ENCODE results near the gene FUCA1. TPM values are rescaled to one million over a fixed set of nuclear protein-coding genes. Genes with fewer than 3 reads are reported as not detected.

Gene FUCA1
- total RNA-seq, 1 experiment from 2014 or later: 20.7 TPM

DNA sequence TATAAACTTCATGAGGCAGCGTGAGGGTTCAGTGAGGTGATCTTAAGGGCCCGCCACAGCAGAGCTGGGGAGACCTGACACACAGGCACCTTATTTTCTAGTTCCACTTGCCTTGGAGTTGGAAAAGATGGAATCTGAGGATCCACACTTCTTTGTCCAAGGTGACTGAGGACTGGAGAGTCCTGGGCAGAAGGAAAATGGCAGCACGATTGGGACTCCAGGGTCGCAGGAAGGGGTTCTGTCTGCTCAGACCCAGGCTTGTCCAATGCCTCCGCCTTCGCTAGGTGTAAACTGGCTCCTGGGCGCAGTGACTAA is 68.9 kb downstream of the FUCA1 start:
- DNase-seq (ENCODE audit: low read depth, low spot score) (no peak), ATAC-seq (no peak)
- Histone ChIP-seq H3K27ac (ENCODE audit: low read depth, low read length) (peak overlapping the region; percentile 93), H3K36me3 (ENCODE audit: control insufficient read depth in 1 of 2, insufficient read depth in 2 of 2, low read length in 2 of 2) (peaks cover 12 to 26% of the 10 kb centered on the region in 2 experiments; a peak in 3 of 4 replicates), H3K9me3 (ENCODE audit: control insufficient read depth in 1 of 2, insufficient read depth in 1 of 2, low read depth in 1 of 2, low read length in 2 of 2) (no peaks in the 10 kb centered on the region), H3K79me2 (ENCODE audit: insufficient read depth, low read length) (peaks cover 22% of the 10 kb centered on the region; the same call in 1 of the 2 replicates), H3K27me3 (ENCODE audit: insufficient read depth, low read length) (no peaks in the 10 kb centered on the region), H3K4me2 (ENCODE audit: low read length) (peak overlapping the region; percentile 92), H3K4me3 (replicated peaks in 1 of 2; ENCODE audit: low read depth in 1 of 2, low read length in 2 of 2) (peak overlapping the region; percentile 65 to 94), H3K9me2 (ENCODE audit: insufficient read depth) (no peaks in the 10 kb centered on the region), H3K4me1 (ENCODE audit: control insufficient read depth in 1 of 2, insufficient read depth in 2 of 2, low read length in 2 of 2) (peaks cover 10 to 35% of the 10 kb centered on the region in 2 experiments), H4K20me1 (ENCODE audit: insufficient read depth) (no peaks in the 10 kb centered on the region), H2AFZ (ENCODE audit: low read depth, low read length, poor library complexity, severe bottlenecking) (no peak overlapping the region), H3K9ac (ENCODE audit: low read length) (peak overlapping the region; percentile 87)
- TF ChIP-seq, protein P1, sequence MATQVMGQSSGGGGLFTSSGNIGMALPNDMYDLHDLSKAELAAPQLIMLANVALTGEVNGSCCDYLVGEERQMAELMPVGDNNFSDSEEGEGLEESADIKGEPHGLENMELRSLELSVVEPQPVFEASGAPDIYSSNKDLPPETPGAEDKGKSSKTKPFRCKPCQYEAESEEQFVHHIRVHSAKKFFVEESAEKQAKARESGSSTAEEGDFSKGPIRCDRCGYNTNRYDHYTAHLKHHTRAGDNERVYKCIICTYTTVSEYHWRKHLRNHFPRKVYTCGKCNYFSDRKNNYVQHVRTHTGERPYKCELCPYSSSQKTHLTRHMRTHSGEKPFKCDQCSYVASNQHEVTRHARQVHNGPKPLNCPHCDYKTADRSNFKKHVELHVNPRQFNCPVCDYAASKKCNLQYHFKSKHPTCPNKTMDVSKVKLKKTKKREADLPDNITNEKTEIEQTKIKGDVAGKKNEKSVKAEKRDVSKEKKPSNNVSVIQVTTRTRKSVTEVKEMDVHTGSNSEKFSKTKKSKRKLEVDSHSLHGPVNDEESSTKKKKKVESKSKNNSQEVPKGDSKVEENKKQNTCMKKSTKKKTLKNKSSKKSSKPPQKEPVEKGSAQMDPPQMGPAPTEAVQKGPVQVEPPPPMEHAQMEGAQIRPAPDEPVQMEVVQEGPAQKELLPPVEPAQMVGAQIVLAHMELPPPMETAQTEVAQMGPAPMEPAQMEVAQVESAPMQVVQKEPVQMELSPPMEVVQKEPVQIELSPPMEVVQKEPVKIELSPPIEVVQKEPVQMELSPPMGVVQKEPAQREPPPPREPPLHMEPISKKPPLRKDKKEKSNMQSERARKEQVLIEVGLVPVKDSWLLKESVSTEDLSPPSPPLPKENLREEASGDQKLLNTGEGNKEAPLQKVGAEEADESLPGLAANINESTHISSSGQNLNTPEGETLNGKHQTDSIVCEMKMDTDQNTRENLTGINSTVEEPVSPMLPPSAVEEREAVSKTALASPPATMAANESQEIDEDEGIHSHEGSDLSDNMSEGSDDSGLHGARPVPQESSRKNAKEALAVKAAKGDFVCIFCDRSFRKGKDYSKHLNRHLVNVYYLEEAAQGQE (IDR thresholded peaks at IDR 0.05; ENCODE audit: low read depth): no peak
- TF ChIP-seq, protein P2, sequence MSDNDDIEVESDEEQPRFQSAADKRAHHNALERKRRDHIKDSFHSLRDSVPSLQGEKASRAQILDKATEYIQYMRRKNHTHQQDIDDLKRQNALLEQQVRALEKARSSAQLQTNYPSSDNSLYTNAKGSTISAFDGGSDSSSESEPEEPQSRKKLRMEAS (IDR thresholded peaks at IDR 0.05): no peak
- BruUV-seq (replicated peaks): no TSS peak
- intact Hi-C loops (cut with micrococcal nuclease): loop anchor here (5.0 kb wide), 1 partner anchor 118 kb away; no protein-coding TSS in a partner anchor
- ChIA-PET CTCF (interaction anchor here (0.6 to 2.7 kb wide), 4 partner anchors 11 to 117 kb away, joined by 3 to 13 read pairs (median 4); no protein-coding TSS in a partner anchor), POLR2A (interaction anchor here (1.4 to 2.0 kb wide), 2 partner anchors 8 to 19 kb away, joined by 4 to 9 read pairs; partner anchors contain the start of gene LYPLA2), RAD21 (ENCODE audit: low non-redundant PET in 1 of 2, low total read pairs in 2 of 2, uncharacterized antibody in 2 of 2, unreplicated experiment in 2 of 2) (interaction anchor here (0.9 to 1.2 kb wide), 3 partner anchors 27 to 117 kb away, joined by 4 read pairs; no protein-coding TSS in a partner anchor)

DNA sequence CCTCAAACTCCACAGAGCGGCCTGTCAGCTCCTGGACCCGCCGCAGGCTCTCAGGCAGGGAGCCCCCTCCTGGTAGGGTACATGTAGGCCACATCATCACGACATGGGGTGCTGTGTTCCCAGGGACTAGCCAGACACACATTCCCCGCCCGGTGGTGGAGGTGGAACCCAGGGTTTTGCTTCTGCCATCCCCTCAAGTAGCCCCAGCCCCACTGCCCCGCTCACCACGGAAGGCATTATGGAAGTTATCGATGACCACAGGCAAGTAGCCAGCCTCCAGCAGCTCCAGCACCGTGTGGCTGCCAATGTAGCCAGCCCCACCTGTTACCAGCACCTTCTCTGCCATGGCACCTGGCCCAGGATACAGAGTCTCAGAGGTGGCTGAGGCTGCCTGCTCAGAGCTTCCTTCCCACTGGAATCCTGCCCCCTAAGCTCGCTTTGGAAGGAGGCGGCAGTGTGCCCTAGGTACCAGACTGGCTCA is 69.4 kb downstream of the FUCA1 start:
- Histone ChIP-seq H3K4me2 (ENCODE audit: low read length) (peak overlapping the region; percentile 92), H3K4me1 (ENCODE audit: control insufficient read depth in 1 of 2, insufficient read depth in 2 of 2, low read length in 2 of 2) (peaks cover 10 to 37% of the 10 kb centered on the region in 2 experiments), H3K27me3 (ENCODE audit: insufficient read depth, low read length) (no peaks in the 10 kb centered on the region), H3K9me3 (ENCODE audit: control insufficient read depth in 1 of 2, insufficient read depth in 1 of 2, low read depth in 1 of 2, low read length in 2 of 2) (no peaks in the 10 kb centered on the region), H3K79me2 (ENCODE audit: insufficient read depth, low read length) (peaks cover 23% of the 10 kb centered on the region; the same call in 1 of the 2 replicates), H3K27ac (ENCODE audit: low read depth, low read length) (peak overlapping the region; percentile 93), H2AFZ (ENCODE audit: low read depth, low read length, poor library complexity, severe bottlenecking) (no peak overlapping the region), H3K9me2 (ENCODE audit: insufficient read depth) (no peaks in the 10 kb centered on the region), H3K9ac (ENCODE audit: low read length) (peak overlapping the region; percentile 87), H3K36me3 (ENCODE audit: control insufficient read depth in 1 of 2, insufficient read depth in 2 of 2, low read length in 2 of 2) (peaks cover 10 to 26% of the 10 kb centered on the region in 2 experiments; a peak in 3 of 4 replicates), H4K20me1 (ENCODE audit: insufficient read depth) (no peaks in the 10 kb centered on the region), H3K4me3 (replicated peaks in 1 of 2; ENCODE audit: low read depth in 1 of 2, low read length in 2 of 2) (peak overlapping the region; percentile 65 to 94)
- intact Hi-C loops (cut with micrococcal nuclease): loop anchor here (5.0 kb wide), 1 partner anchor 119 kb away; no protein-coding TSS in a partner anchor
- ATAC-seq: no peak
- ChIA-PET RAD21 (ENCODE audit: low non-redundant PET in 1 of 2, low total read pairs in 2 of 2, uncharacterized antibody in 2 of 2, unreplicated experiment in 2 of 2) (interaction anchor here (1.1 to 1.2 kb wide), 2 partner anchors 27 to 118 kb away, joined by 4 read pairs; no protein-coding TSS in a partner anchor), CTCF (interaction anchor here (0.7 to 2.7 kb wide), 3 partner anchors 11 to 118 kb away, joined by 3 to 13 read pairs (median 3); no protein-coding TSS in a partner anchor), POLR2A (interaction anchor here (2.0 kb wide), 1 partner anchor 7 kb away, joined by 9 read pairs; the partner anchor contains the start of gene LYPLA2)
- no peak for DNase-seq (ENCODE audit: low read depth, low spot score)
- BruUV-seq (replicated peaks): no TSS peak
- TF ChIP-seq, protein P3, sequence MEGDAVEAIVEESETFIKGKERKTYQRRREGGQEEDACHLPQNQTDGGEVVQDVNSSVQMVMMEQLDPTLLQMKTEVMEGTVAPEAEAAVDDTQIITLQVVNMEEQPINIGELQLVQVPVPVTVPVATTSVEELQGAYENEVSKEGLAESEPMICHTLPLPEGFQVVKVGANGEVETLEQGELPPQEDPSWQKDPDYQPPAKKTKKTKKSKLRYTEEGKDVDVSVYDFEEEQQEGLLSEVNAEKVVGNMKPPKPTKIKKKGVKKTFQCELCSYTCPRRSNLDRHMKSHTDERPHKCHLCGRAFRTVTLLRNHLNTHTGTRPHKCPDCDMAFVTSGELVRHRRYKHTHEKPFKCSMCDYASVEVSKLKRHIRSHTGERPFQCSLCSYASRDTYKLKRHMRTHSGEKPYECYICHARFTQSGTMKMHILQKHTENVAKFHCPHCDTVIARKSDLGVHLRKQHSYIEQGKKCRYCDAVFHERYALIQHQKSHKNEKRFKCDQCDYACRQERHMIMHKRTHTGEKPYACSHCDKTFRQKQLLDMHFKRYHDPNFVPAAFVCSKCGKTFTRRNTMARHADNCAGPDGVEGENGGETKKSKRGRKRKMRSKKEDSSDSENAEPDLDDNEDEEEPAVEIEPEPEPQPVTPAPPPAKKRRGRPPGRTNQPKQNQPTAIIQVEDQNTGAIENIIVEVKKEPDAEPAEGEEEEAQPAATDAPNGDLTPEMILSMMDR (IDR thresholded peaks at IDR 0.05 in 2 of 3, conservative IDR thresholded peaks at IDR 0.05 in 1 of 3; ENCODE audit: borderline replicate concordance in 1 of 3, insufficient read depth in 1 of 3, low read depth in 2 of 3, low read length in 2 of 3): peak in 2 of 3 experiments; percentile 24 to 34; a peak in 3 of 6 replicates
- TF ChIP-seq CEBPB (IDR thresholded peaks at IDR 0.05; ENCODE audit: low read depth): no peak

Measured in HCT116 (cell line).